ENCODE data around the gene SLAMF9. TPM values are rescaled to one million over a fixed set of nuclear protein-coding genes. Genes with fewer than 3 reads are reported as not detected.
A peak's percentile ranks its signal among the peaks of the same experiment; 100 is the strongest.

Gene SLAMF9
- total RNA-seq, 1 donor from 2014 or later = 16.6 TPM

DNA sequence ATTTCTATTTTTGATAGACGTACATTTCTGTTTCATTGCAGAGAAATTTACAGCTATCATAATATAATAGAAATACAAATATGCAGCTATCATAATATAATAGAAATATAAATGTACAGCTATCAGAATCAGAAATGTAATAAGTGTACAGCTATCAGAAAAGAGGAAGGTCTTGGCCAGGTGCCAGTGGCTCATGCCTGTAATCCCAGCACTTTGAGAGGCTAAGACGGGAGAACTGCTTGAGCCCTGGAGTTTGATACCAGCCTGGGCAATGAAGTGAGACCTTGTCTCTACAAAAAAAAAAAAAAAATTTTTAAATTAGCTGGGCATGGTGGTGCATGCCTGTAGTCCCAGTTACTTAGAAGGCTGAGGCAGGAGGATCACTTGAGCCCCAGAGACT, 39.9 kb upstream of the SLAMF9 start:
- DNase-seq (ENCODE audit: low read depth) (no peak), FAIRE-seq (no peak)
- Histone ChIP-seq H3K36me3 (ENCODE audit: control insufficient read depth, insufficient read depth, low read length) (no peaks in the 10 kb centered on the region), H3K27me3 (ENCODE audit: control insufficient read depth, insufficient read depth, low read length) (no peaks in the 10 kb centered on the region), H3K4me3 (ENCODE audit: low read depth, low read length) (no peak overlapping the region)
- TF ChIP-seq, protein P1, sequence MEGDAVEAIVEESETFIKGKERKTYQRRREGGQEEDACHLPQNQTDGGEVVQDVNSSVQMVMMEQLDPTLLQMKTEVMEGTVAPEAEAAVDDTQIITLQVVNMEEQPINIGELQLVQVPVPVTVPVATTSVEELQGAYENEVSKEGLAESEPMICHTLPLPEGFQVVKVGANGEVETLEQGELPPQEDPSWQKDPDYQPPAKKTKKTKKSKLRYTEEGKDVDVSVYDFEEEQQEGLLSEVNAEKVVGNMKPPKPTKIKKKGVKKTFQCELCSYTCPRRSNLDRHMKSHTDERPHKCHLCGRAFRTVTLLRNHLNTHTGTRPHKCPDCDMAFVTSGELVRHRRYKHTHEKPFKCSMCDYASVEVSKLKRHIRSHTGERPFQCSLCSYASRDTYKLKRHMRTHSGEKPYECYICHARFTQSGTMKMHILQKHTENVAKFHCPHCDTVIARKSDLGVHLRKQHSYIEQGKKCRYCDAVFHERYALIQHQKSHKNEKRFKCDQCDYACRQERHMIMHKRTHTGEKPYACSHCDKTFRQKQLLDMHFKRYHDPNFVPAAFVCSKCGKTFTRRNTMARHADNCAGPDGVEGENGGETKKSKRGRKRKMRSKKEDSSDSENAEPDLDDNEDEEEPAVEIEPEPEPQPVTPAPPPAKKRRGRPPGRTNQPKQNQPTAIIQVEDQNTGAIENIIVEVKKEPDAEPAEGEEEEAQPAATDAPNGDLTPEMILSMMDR (IDR thresholded peaks at IDR 0.05; ENCODE audit: insufficient read depth, low read length, severe bottlenecking) = no peak

DNA sequence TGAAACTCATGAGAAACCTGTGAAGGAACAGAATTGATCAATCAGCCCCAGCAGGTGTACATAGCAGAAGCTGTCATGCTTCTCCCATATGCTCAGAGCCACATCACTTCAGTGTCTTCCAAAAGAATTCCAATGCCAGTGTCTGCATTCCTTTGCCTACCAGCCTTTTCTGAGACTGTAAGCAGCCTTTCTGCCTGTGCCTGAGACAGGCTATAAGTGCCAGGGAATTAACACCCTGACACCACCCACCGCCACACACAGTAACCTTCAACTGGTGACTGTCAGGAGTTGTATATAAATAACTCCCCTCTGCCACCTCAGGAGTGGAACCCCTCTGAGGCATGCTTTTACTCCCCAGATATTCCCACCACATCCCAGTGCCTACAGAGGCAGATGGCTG, 38.1 kb upstream of the SLAMF9 start:
- FAIRE-seq = no peak
- Histone ChIP-seq H3K36me3 (ENCODE audit: control insufficient read depth, insufficient read depth, low read length) (no peaks in the 10 kb centered on the region), H3K4me3 (ENCODE audit: low read depth, low read length) (no peak overlapping the region), H3K27me3 (ENCODE audit: control insufficient read depth, insufficient read depth, low read length) (no peaks in the 10 kb centered on the region)
- DNase-seq (ENCODE audit: low read depth) = no peak
- TF ChIP-seq, protein P1 (IDR thresholded peaks at IDR 0.05; ENCODE audit: insufficient read depth, low read length, severe bottlenecking) = no peak

DNA sequence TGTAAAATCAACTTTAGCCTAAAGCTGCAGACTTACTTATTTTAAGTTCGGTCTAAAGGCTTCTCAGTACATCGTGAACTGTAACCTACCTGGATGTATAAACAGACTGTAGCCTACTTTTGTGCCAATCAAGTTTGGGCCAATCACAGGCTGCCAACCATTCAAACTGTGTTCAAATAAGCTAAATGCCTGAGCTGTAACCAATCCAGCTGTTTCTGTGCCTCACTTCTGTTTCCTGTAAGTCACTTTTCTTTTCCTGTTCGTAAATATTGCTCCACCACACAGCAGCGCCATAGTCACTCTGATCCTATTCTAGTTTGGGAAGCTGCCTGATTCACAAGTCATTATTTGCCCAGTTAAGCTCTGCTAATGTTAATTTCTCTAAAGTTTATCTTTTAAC, 37.5 kb upstream of the SLAMF9 start:
- DNase-seq (ENCODE audit: low read depth) (peak; percentile 84), FAIRE-seq (no peak)
- Histone ChIP-seq H3K27me3 (ENCODE audit: control insufficient read depth, insufficient read depth, low read length) (no peaks in the 10 kb centered on the region), H3K36me3 (ENCODE audit: control insufficient read depth, insufficient read depth, low read length) (no peaks in the 10 kb centered on the region), H3K4me3 (ENCODE audit: low read depth, low read length) (no peak overlapping the region)
- TF ChIP-seq, protein P1 (IDR thresholded peaks at IDR 0.05; ENCODE audit: insufficient read depth, low read length, severe bottlenecking) = no peak

DNA sequence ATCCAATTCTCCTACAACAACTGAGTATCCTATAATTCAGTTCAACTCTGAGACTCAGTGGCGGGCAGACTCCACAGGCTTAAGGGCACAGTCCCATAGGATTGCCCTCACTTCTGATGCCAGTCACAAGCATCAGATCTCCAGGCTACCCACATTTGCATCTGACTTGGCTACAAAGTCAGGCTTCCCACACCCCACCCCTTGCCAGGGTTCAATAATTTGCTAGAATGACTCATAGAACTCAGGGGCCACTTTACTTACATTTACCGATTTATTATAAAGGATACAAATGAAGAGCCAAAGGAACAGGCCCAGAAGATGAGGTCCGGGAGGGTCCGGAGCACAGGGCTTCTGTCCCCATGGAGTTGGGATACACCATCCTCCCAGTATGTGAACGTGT, 36.0 kb upstream of the SLAMF9 start:
- no peaks in the 10 kb centered on the region for H3K27me3 ChIP-seq (ENCODE audit: control insufficient read depth, insufficient read depth, low read length)
- no peak for FAIRE-seq
- TF ChIP-seq, protein P1 (IDR thresholded peaks at IDR 0.05; ENCODE audit: insufficient read depth, low read length, severe bottlenecking) = no peak

DNA sequence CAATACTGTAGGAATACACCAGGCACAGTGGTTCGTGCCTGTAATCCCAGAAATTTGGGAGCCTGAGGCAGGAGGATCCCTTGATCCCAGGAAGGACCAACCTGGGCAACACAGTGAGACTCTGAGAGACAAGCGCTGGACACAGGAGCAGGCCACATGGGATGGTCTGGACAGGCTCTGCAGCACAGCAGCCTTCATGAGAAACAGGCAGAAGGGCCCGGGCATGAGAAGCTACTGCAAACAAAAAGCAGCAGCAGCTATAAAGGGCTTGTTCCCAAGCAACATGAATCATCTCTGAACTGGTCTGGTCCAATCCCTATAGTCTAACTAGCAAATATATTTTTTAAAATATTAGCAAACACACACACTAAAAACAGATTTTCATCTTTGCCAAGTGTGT, 35.5 kb upstream of the SLAMF9 start:
- FAIRE-seq (no peak), DNase-seq (ENCODE audit: low read depth) (peak; percentile 33)
- Histone ChIP-seq H3K4me3 (ENCODE audit: low read depth, low read length) (no peak overlapping the region), H3K36me3 (ENCODE audit: control insufficient read depth, insufficient read depth, low read length) (no peaks in the 10 kb centered on the region), H3K27me3 (ENCODE audit: control insufficient read depth, insufficient read depth, low read length) (no peaks in the 10 kb centered on the region)
- TF ChIP-seq, protein P1 (IDR thresholded peaks at IDR 0.05; ENCODE audit: insufficient read depth, low read length, severe bottlenecking) = no peak

More for the DNA sequence above, 36.0 kb upstream of the SLAMF9 start:
- Histone ChIP-seq H3K4me3 (ENCODE audit: low read depth, low read length) (no peak overlapping the region), H3K36me3 (ENCODE audit: control insufficient read depth, insufficient read depth, low read length) (no peaks in the 10 kb centered on the region)
- DNase-seq (ENCODE audit: low read depth) = no peak

DNA sequence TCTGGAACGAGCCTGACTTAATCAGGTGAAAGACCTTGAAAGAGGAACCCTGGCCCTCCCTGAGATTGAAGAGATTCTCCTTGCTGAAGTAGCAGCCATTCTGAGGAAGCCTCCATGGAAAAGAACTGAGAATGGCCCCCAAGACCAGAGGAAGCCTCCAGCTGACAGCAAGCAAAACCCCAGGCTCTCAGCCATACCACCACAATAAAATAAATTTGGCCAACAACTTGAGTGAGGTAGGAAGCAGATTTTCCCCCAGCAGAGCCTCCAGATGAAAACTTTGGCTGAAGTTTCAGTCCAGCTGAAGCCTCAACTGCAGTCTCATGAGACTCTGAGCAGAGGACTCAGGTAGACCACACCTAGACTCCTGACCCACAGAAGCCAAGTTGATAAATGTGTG, 34.0 kb upstream of the SLAMF9 start:
- no peaks in the 10 kb centered on the region for H3K36me3 ChIP-seq (ENCODE audit: control insufficient read depth, insufficient read depth, low read length)
- DNase-seq (ENCODE audit: low read depth) = no peak
- TF ChIP-seq, protein P1 (IDR thresholded peaks at IDR 0.05; ENCODE audit: insufficient read depth, low read length, severe bottlenecking) = no peak
- FAIRE-seq = no peak
- no peaks in the 10 kb centered on the region for H3K27me3 ChIP-seq (ENCODE audit: control insufficient read depth, insufficient read depth, low read length)
- H3K4me3 ChIP-seq (ENCODE audit: low read depth, low read length) = no peak overlapping the region

Measured in bronchial epithelial cell (primary cell).